HG03575 (cell line): ENCODE measurements around the gene EHF.

Experiments used
- ATAC-seq: cut with Tn5 transposase; IDR thresholded peaks from one replicate; pipeline ENCODE4 v1.9.1; 2021; ENCODE audit not compliant: unreplicated experiment, insufficient number of reproducible peaks, low FRiP score; ENCODE audit errors: extremely low read depth

Gene EHF

GRCh38 chr11:34654483-34655334 is 33.8 kb downstream of the EHF start:
- ATAC-seq, result no peak

- no peak for ATAC-seq
These were observed 34.6 kb downstream of the EHF start for GRCh38 chr11:34655335-34656008.

- no peak for ATAC-seq
These were observed 35.3 kb downstream of the EHF start for GRCh38 chr11:34656062-34656720.

GRCh38 chr11:34658071-34659015 is 37.5 kb downstream of the EHF start:
- ATAC-seq, result no peak

- no peak for ATAC-seq
These were observed 38.3 kb downstream of the EHF start for GRCh38 chr11:34659096-34659733.

GRCh38 chr11:34665077-34665835 is 44.4 kb downstream of the EHF start:
- ATAC-seq, result no peak

- ATAC-seq, result no peak
These were observed 47.1 kb downstream of the EHF start for GRCh38 chr11:34667810-34668582.

- no peak for ATAC-seq
These were observed 47.7 kb downstream of the EHF start for GRCh38 chr11:34668583-34669053.

GRCh38 chr11:34669458-34669857 is 48.6 kb downstream of the EHF start:
- no peak for ATAC-seq

GRCh38 chr11:34671117-34671516 is 50.2 kb downstream of the EHF start:
- no peak for ATAC-seq

GRCh38 chr11:34671946-34672345 is 51.1 kb downstream of the EHF start:
- ATAC-seq, result no peak

- no peak for ATAC-seq
These were observed 53.1 kb downstream of the EHF start for GRCh38 chr11:34674038-34674437.

GRCh38 chr11:34676227-34676626 is 55.3 kb downstream of the EHF start:
- ATAC-seq, result no peak

- ATAC-seq, result no peak
These were observed 58.8 kb downstream of the EHF start for GRCh38 chr11:34679681-34680080.

GRCh38 chr11:34680206-34680605 is 59.3 kb downstream of the EHF start:
- ATAC-seq, result no peak

GRCh38 chr11:34680918-34681586 is 60.2 kb downstream of the EHF start:
- no peak for ATAC-seq
